B cell (primary cell): Measurements from ENCODE around the gene PHLPP1. TPM values are rescaled to one million over a fixed set of nuclear protein-coding genes. Genes with fewer than 3 reads are reported as not detected.

Experiments used
- ATAC-seq: fragments of 200-7000 bp; cut with Tn5 transposase; one replicate; pipeline ENCODE4 v1.10.0; 2021; ENCODE audit warnings: low read depth, mild to moderate bottlenecking, moderate number of reproducible peaks, moderate library complexity
- CTCF ChIA-PET: fragments of 350-600 bp; sonication (Branson Sonifier 250); formaldehyde crosslinking; loops from one replicate; lab custom pipeline; 2021; ENCODE audit warnings: antibody characterized with exemption, inconsistent platforms; lab: Charles Lee
- POLR2A ChIA-PET: fragments of 350-600 bp; sonication (Branson Sonifier 250); formaldehyde crosslinking; loops from one replicate; lab custom pipeline; 2021; ENCODE audit warnings: antibody characterized with exemption; lab: Charles Lee
- DNase-seq: peaks from one replicate; pipeline ENCODE4 v3.0.0; 2013
- H2AFZ ChIP-seq: 2 replicates; pipeline ENCODE4 v1.6.1; 2012; ENCODE audit warnings: mild to moderate bottlenecking, low read depth, low read length; ENCODE audit not compliant: insufficient read depth, poor library complexity, severe bottlenecking
- H3K27ac ChIP-seq, 2 donors: 1 replicate in 1 of 2; 2 replicates in 1 of 2; pipeline ENCODE4 v1.5.1; 2012 to 2013; ENCODE audit warnings: low read length in 2 of 2, mild to moderate bottlenecking in 2 of 2, moderate library complexity in 1 of 2
- H3K27me3 ChIP-seq, 4 experiments: fragments of 200-600 bp in 1 of 4; sonication (generic) in 1 of 4; replicated peaks in 1 of 4; 1 replicate in 2 of 4; 2 replicates in 2 of 4; pipeline versions ENCODE4 v1.6.1 to v1.7.0; 2013 to 2016; ENCODE audit warnings: low read length in 3 of 4, mild to moderate bottlenecking in 2 of 4, mixed read lengths in 1 of 4, moderate library complexity in 1 of 4; ENCODE audit not compliant: insufficient read depth in 4 of 4, control insufficient read depth in 3 of 4; ENCODE audit errors: control extremely low read depth in 1 of 4
- H3K36me3 ChIP-seq, 2 experiments: replicated peaks in 1 of 2; 1 replicate in 1 of 2; 2 replicates in 1 of 2; pipeline versions ENCODE4 v1.6.1 to v1.7.1; 2013; ENCODE audit warnings: low read length in 1 of 2; ENCODE audit not compliant: insufficient read depth in 2 of 2, control insufficient read depth in 1 of 2; ENCODE audit errors: control extremely low read depth in 1 of 2, extremely low read depth in 1 of 2
- H3K4me1 ChIP-seq, 2 donors: fragments of 200-600 bp in 1 of 2; sonication (generic) in 1 of 2; 1 replicate in 1 of 2; 2 replicates in 1 of 2; pipeline versions ENCODE4 v1.5.1 to v1.6.1; 2013 to 2017; ENCODE audit warnings: low read length in 2 of 2; ENCODE audit not compliant: control insufficient read depth in 2 of 2, insufficient read depth in 2 of 2
- H3K4me2 ChIP-seq: replicated peaks from 2 replicates; pipeline ENCODE3; 2012; ENCODE audit warnings: mild to moderate bottlenecking, low read depth, low read length; ENCODE audit not compliant: poor library complexity, severe bottlenecking
- H3K4me3 ChIP-seq, 5 experiments: fragments of 200-600 bp in 1 of 5; sonication (generic) in 1 of 5; 1 replicate in 3 of 5; 2 replicates in 2 of 5; pipeline versions ENCODE4 v1.5.1 to v1.7.0; 2011 to 2016; ENCODE audit warnings: low read length in 4 of 5, mild to moderate bottlenecking in 4 of 5, low read depth in 2 of 5, control low read depth in 1 of 5, moderate library complexity in 1 of 5; ENCODE audit not compliant: insufficient read depth in 1 of 5; ENCODE audit errors: control extremely low read depth in 1 of 5, extremely low read depth in 1 of 5
- H3K79me2 ChIP-seq: fragments of 200-600 bp; sonication (generic); one replicate; pipeline ENCODE4 v1.6.0; 2016; ENCODE audit warnings: low read length; ENCODE audit not compliant: control insufficient read depth, insufficient read depth
- H3K9ac ChIP-seq: fragments of 200-600 bp; sonication (generic); 2 replicates; pipeline ENCODE4 v1.6.1; 2017; ENCODE audit warnings: mild to moderate bottlenecking, low read length, moderate library complexity
- H3K9me3 ChIP-seq, 3 donors: one replicate each; pipeline versions ENCODE4 v1.6.1 to v1.7.1; 2013; ENCODE audit warnings: low read length in 2 of 3; ENCODE audit not compliant: control insufficient read depth in 2 of 3, insufficient read depth in 1 of 3; ENCODE audit errors: control extremely low read depth in 1 of 3
- H4K20me1 ChIP-seq: 2 replicates; pipeline ENCODE4 v1.6.0; 2012; ENCODE audit warnings: mild to moderate bottlenecking, low read length; ENCODE audit not compliant: insufficient read depth, control insufficient read depth, poor library complexity, severe bottlenecking
- H3K27ac Mint-ChIP-seq: one replicate; pipeline ENCODE4 v1.8.0; 2021; ENCODE audit warnings: mixed read lengths
- H3K27me3 Mint-ChIP-seq: one replicate; pipeline ENCODE4 v1.8.0; 2021; ENCODE audit warnings: mixed read lengths
- H3K4me1 Mint-ChIP-seq: one replicate; pipeline ENCODE4 v1.8.0; 2021; ENCODE audit warnings: mixed read lengths
- H3K4me3 Mint-ChIP-seq: one replicate; pipeline ENCODE4 v1.8.0; 2021; ENCODE audit warnings: mixed read lengths
- H3K9me3 Mint-ChIP-seq: one replicate; pipeline ENCODE4 v1.8.0; 2022; ENCODE audit warnings: mixed read lengths; ENCODE audit not compliant: insufficient read depth
- CTCF ChIP-seq: fragments of 200-600 bp; IDR thresholded peaks from one replicate; pipeline ENCODE4 v1.8.0; 2022; ENCODE audit warnings: antibody characterized with exemption, mild to moderate bottlenecking
- EZH2 ChIP-seq: IDR thresholded peaks from 2 replicates; pipeline ENCODE4 v1.6.1; 2012; ENCODE audit warnings: borderline replicate concordance, low read depth, mild to moderate bottlenecking, moderate library complexity, low read length; ENCODE audit not compliant: insufficient read depth, poor library complexity, severe bottlenecking
- WGBS: methylation state at CpG from one replicate; pipeline ENCODE4 v1.1.5; 2013; ENCODE audit warnings: missing lambda C conversion rate; ENCODE audit not compliant: insufficient coverage; 5-methylcytosine and 5-hydroxymethylcytosine counted together
- intact Hi-C: fragments of 100-400 bp; cut with micrococcal nuclease; formaldehyde crosslinking; loops from one replicate; pipeline ENCODE4 v1.10.0; 2022
- polyA plus RNA-seq: library from polyadenylated mRNA; depleted of rRNA; stranded (reverse); fragments of >200 nt; gene quantifications from 2 replicates; pipeline ENCODE4 v1.2.3, GENCODE V29; 2012
- total RNA-seq, 2 donors: library from RNA; stranded (reverse); fragments of 120-200 nt in 1 of 2; gene quantifications; 1 replicate in 1 of 2; 2 replicates in 1 of 2; pipeline versions ENCODE4 v1.2.3 to v1.2.4, GENCODE V29; 2013 to 2022

The PHLPP1 gene
- total and polyA plus RNA-seq, 2 donors (not counting 1 experiment from before 2014, with no cell fraction given) = 3.0 to 20.7 TPM

GRCh38 chr18:62784966-62785413 is 69.6 kb downstream of the PHLPP1 start:
- no CpG with 5 or more reads among the region's 3 CpGs for WGBS
- Mint-ChIP-seq H3K4me3 (peak overlapping the region; percentile 54), H3K27me3 (no peaks in the 10 kb centered on the region), H3K9me3 (no peaks in the 10 kb centered on the region), H3K27ac (no peak overlapping the region), H3K4me1 (peaks cover 25% of the 10 kb centered on the region)
- intact Hi-C loops = no loop called here
- Histone ChIP-seq H2AFZ (no peak overlapping the region), H3K4me1 (peaks cover 3 to 8% of the 10 kb centered on the region in 2 donors), H3K79me2 (peaks cover 38% of the 10 kb centered on the region), H3K27ac (no peak overlapping the region), H3K9me3 (no peaks in the 10 kb centered on the region), H3K4me3 (no peak overlapping the region), H3K9ac (no peak overlapping the region), H4K20me1 (no peaks in the 10 kb centered on the region), H3K36me3 (no peaks in the 10 kb centered on the region), H3K27me3 (no peaks in the 10 kb centered on the region), H3K4me2 (peak overlapping the region; percentile 23)
- DNase-seq (no peak), ATAC-seq (no peak)
- CTCF ChIA-PET = no interaction called here
- TF ChIP-seq CTCF = no peak
- POLR2A ChIA-PET = no interaction called here

- Histone ChIP-seq H3K36me3 (no peaks in the 10 kb centered on the region), H3K4me3 (no peak overlapping the region), H3K79me2 (peaks cover 31% of the 10 kb centered on the region), H3K9me3 (no peaks in the 10 kb centered on the region), H3K4me2 (no peak overlapping the region), H3K27ac (no peak overlapping the region), H3K27me3 (no peaks in the 10 kb centered on the region), H3K9ac (no peak overlapping the region), H3K4me1 (peaks cover 3 to 8% of the 10 kb centered on the region in 2 donors), H4K20me1 (no peaks in the 10 kb centered on the region), H2AFZ (no peak overlapping the region)
- Mint-ChIP-seq H3K27ac (no peak overlapping the region), H3K4me1 (peaks cover 32% of the 10 kb centered on the region), H3K27me3 (no peaks in the 10 kb centered on the region), H3K9me3 (no peaks in the 10 kb centered on the region), H3K4me3 (no peak overlapping the region)
- TF ChIP-seq CTCF = no peak
- no peak for TF ChIP-seq EZH2
- no peak for DNase-seq
- intact Hi-C loops = no loop called here
- ChIA-PET POLR2A (no interaction called here), CTCF (no interaction called here)
- WGBS = 100% methylated on average over 1 of the region's 3 CpGs
- no peak for ATAC-seq
Measured at GRCh38 chr18:62786689-62787088, 71.3 kb downstream of the PHLPP1 start.
